Activated T-cell treated with anti-CD3 and anti-CD28 coated beads, Interleukin-2, amount 50 U/mL, for 24 hours (primary cell): Measurements from ENCODE around the gene LAIR2.

Experiments used
- DNase-seq: peaks from one replicate; pipeline ENCODE4 v3.0.0-alpha.2; 2020
- H3K27ac Mint-ChIP-seq: 2 replicates; pipeline ENCODE4 v1.8.0; 2020; ENCODE audit warnings: mild to moderate bottlenecking, mixed read lengths
- H3K27me3 Mint-ChIP-seq: 2 replicates; pipeline ENCODE4 v1.8.0; 2020; ENCODE audit warnings: mixed read lengths
- H3K36me3 Mint-ChIP-seq: 2 replicates; pipeline ENCODE4 v1.8.0; 2020; ENCODE audit warnings: low read depth, mixed read lengths
- H3K4me1 Mint-ChIP-seq: 2 replicates; pipeline ENCODE4 v1.8.0; 2020; ENCODE audit warnings: low read depth, mixed read lengths
- H3K4me3 Mint-ChIP-seq: 2 replicates; pipeline ENCODE4 v1.8.0; 2020; ENCODE audit warnings: mild to moderate bottlenecking, moderate library complexity, mixed read lengths
- H3K9me3 Mint-ChIP-seq: 2 replicates; pipeline ENCODE4 v1.8.0; 2020; ENCODE audit warnings: mixed read lengths

Gene LAIR2

GRCh38 chr19:54526972-54527371 is 24.3 kb downstream of the LAIR2 start:
- no peaks in the 10 kb centered on the region for H3K36me3 Mint-ChIP-seq
- no peak overlapping the region for H3K27ac Mint-ChIP-seq
- peaks cover 43% of the 10 kb centered on the region for H3K27me3 Mint-ChIP-seq
- peaks cover 5% of the 10 kb centered on the region for H3K9me3 Mint-ChIP-seq
- peaks cover 39% of the 10 kb centered on the region for H3K4me1 Mint-ChIP-seq
- no peak for DNase-seq
- no peak overlapping the region for H3K4me3 Mint-ChIP-seq

DNA sequence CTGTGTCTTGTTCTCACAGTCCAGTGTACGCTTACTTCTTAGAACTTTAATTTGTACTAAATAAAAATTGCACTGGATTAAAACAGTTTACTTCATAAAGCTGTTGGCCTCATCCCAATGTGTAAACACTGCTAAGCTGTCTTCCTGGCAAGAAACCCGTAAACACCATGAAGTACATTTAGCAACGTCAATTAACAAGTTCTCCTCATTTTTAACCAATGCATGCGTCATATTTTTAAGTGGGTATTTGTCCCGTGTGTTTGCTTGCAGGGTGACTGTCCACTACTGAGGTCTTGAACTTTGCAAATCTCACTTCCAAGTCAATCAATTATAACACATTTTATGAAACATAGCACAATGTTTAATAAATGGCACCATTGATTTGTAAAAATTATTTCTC is 28.2 kb downstream of the LAIR2 start:
- Mint-ChIP-seq H3K4me1 (peaks cover 27% of the 10 kb centered on the region), H3K27me3 (peaks cover 65% of the 10 kb centered on the region), H3K4me3 (no peak overlapping the region), H3K27ac (no peak overlapping the region), H3K9me3 (peaks cover 5% of the 10 kb centered on the region), H3K36me3 (no peaks in the 10 kb centered on the region)
- DNase-seq = no peak

GRCh38 chr19:54532528-54532927 is 29.9 kb downstream of the LAIR2 start:
- Mint-ChIP-seq H3K36me3 (no peaks in the 10 kb centered on the region), H3K27ac (no peak overlapping the region), H3K4me1 (peaks cover 27% of the 10 kb centered on the region), H3K4me3 (peak overlapping the region; percentile 20), H3K27me3 (peaks cover 68% of the 10 kb centered on the region), H3K9me3 (no peaks in the 10 kb centered on the region)
- DNase-seq = no peak

DNA sequence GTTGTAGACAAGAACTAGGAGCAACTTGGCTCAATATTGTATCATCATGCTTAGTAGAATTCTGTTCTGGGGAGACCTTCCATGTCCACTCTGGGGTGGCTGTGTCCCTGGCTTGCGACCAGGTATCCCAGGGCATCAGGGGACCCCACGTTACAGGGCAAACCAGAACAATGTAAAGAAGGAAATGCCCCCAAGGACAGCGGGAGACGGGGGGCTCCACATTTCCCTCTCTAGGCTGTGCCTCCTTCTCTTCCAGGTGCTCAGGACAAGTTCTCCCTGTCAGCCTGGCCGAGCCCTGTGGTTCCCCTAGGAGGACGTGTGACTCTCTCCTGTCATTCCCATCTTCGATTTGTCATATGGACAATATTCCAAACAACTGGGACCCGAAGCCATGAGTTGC is 30.8 kb downstream of the LAIR2 start:
- DNase-seq = no peak
- H3K4me3 Mint-ChIP-seq = no peak overlapping the region
- peaks cover 73% of the 10 kb centered on the region for H3K27me3 Mint-ChIP-seq
- H3K4me1 Mint-ChIP-seq = peaks cover 21% of the 10 kb centered on the region
- H3K27ac Mint-ChIP-seq = no peak overlapping the region
- no peaks in the 10 kb centered on the region for H3K36me3 Mint-ChIP-seq
- no peaks in the 10 kb centered on the region for H3K9me3 Mint-ChIP-seq

DNA sequence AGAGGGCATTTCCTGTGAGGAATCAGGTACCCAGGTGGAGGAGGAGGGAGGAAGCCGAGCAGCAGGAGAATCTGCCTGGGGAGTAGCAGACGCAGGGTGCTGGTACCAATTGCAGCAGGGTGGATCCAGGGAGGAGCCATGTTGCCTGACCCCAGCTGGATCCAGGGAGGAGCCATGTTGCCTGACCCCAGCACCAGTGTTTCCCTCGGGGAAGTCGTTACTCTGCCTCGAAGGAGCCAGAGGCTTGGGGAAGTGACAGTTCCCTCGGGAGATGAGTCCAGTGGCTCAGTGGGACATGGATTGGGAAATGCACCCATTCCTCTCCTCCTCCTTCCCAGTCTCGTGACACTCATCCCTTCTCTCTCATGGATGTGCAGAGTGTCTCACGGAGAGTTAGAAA is 31.5 kb downstream of the LAIR2 start:
- no peak overlapping the region for H3K27ac Mint-ChIP-seq
- no peaks in the 10 kb centered on the region for H3K36me3 Mint-ChIP-seq
- H3K9me3 Mint-ChIP-seq = no peaks in the 10 kb centered on the region
- DNase-seq = no peak
- peaks cover 17% of the 10 kb centered on the region for H3K4me1 Mint-ChIP-seq
- H3K27me3 Mint-ChIP-seq = peaks cover 67% of the 10 kb centered on the region
- H3K4me3 Mint-ChIP-seq = no peak overlapping the region

DNA sequence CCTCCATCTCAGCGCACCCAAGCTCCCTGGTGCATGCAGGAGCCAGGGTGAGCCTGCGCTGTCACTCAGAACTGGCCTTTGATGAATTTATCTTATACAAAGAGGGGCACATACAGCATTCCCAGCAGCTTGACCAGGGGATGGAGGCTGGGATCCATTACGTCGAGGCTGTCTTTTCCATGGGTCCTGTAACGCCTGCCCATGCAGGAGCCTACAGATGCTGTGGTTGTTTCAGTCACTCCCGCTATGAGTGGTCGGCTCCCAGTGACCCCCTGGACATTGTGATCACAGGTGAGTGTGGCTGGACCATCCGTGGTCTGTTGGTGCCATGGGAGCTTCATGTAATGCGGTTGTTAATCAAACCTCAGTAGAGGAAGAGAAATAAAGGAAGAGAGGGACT is 33.0 kb downstream of the LAIR2 start:
- Mint-ChIP-seq H3K27me3 (peaks cover 61% of the 10 kb centered on the region), H3K9me3 (no peaks in the 10 kb centered on the region), H3K4me1 (peaks cover 14% of the 10 kb centered on the region), H3K36me3 (no peaks in the 10 kb centered on the region), H3K27ac (no peak overlapping the region), H3K4me3 (no peak overlapping the region)
- DNase-seq = no peak

GRCh38 chr19:54536956-54537355 is 34.3 kb downstream of the LAIR2 start:
- Mint-ChIP-seq H3K36me3 (no peaks in the 10 kb centered on the region), H3K27me3 (peaks cover 54% of the 10 kb centered on the region), H3K4me3 (no peak overlapping the region), H3K9me3 (no peaks in the 10 kb centered on the region), H3K27ac (no peak overlapping the region), H3K4me1 (peaks cover 13% of the 10 kb centered on the region)
- no peak for DNase-seq

DNA sequence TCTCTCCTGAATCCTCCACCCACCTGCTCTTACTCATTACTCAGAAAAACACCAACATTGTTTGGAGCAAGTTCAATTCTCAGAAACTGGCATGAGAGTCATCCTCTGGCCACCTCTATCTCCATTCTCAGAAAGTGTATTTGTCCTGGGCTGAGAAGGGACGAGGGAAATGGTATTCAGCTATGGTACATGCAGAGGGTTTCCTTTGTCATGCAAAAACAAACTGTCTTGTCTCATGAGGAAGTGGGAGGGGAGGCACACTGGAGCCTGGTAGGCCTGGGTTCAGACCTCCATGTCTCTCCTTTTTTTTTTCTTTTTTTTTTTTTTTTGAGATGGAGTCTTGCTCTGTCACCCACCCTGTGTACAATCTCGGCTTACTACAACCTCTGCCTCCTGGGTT is 39.1 kb downstream of the LAIR2 start:
- Mint-ChIP-seq H3K9me3 (no peaks in the 10 kb centered on the region), H3K27ac (no peak overlapping the region), H3K36me3 (no peaks in the 10 kb centered on the region), H3K27me3 (peaks cover 30% of the 10 kb centered on the region), H3K4me1 (peaks cover 2% of the 10 kb centered on the region), H3K4me3 (no peak overlapping the region)
- DNase-seq = no peak

DNA sequence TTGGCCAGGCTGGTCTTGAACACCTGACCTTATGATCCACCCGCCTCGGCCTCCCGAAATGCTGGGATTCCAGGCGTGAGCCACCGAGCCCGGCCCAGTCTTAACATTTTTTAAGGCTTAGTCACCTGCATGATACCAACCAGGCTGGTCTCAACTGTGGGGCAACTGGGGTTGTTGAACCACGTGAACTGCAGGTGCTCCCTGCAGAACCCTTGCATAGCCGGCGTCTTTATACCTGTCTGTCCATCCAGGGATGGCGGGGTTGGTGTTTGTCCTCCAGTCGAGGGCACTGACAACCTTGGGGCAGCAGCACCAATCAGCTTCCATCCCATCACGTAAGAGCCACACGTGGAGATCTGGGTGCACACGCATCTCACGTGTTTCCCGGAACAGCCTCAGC is 46.2 kb downstream of the LAIR2 start:
- Mint-ChIP-seq H3K27ac (no peak overlapping the region), H3K27me3 (peaks cover 36% of the 10 kb centered on the region)

GRCh38 chr19:54549224-54549623 is 46.6 kb downstream of the LAIR2 start:
- DNase-seq = no peak
- H3K27ac Mint-ChIP-seq = no peak overlapping the region
- no peaks in the 10 kb centered on the region for H3K36me3 Mint-ChIP-seq
- peaks cover 38% of the 10 kb centered on the region for H3K27me3 Mint-ChIP-seq
- H3K9me3 Mint-ChIP-seq = peaks cover 4% of the 10 kb centered on the region
- no peak overlapping the region for H3K4me3 Mint-ChIP-seq
- peaks cover 9% of the 10 kb centered on the region for H3K4me1 Mint-ChIP-seq

More for the DNA sequence above, 46.2 kb downstream of the LAIR2 start:
- no peak for DNase-seq
- Mint-ChIP-seq H3K36me3 (no peaks in the 10 kb centered on the region), H3K9me3 (peaks cover 4% of the 10 kb centered on the region), H3K4me1 (peaks cover 9% of the 10 kb centered on the region), H3K4me3 (no peak overlapping the region)

DNA sequence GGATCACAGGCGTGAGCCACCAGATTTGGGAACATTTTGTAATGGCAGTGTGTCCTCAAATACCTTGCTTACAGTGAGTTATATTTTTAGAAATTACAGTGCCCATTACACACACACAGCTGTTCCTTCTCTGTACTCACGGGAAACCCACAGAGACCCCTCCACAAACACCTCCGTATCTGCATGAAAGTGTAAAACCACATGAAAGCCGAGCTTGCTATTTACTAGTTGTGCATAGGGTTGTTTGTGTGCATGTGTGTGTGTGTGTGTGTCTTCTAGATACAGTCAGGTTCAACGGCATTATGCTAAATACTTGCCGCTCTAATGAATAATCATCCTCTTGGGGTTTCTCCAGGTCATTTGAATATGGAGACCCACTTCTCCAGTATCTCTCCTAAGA is 48.7 kb downstream of the LAIR2 start:
- Mint-ChIP-seq H3K4me3 (no peak overlapping the region), H3K9me3 (peaks cover 4% of the 10 kb centered on the region), H3K36me3 (no peaks in the 10 kb centered on the region), H3K27ac (no peak overlapping the region), H3K4me1 (peaks cover 9% of the 10 kb centered on the region), H3K27me3 (peaks cover 43% of the 10 kb centered on the region)
- no peak for DNase-seq

- peaks cover 43% of the 10 kb centered on the region for H3K27me3 Mint-ChIP-seq
- H3K36me3 Mint-ChIP-seq = no peaks in the 10 kb centered on the region
- H3K27ac Mint-ChIP-seq = no peak overlapping the region
- no peak for DNase-seq
- H3K9me3 Mint-ChIP-seq = peaks cover 4% of the 10 kb centered on the region
- H3K4me1 Mint-ChIP-seq = peaks cover 9% of the 10 kb centered on the region
- no peak overlapping the region for H3K4me3 Mint-ChIP-seq
Measured at GRCh38 chr19:54551950-54552912, 49.6 kb downstream of the LAIR2 start.

- peaks cover 43% of the 10 kb centered on the region for H3K27me3 Mint-ChIP-seq
- peaks cover 4% of the 10 kb centered on the region for H3K9me3 Mint-ChIP-seq
- H3K36me3 Mint-ChIP-seq = no peaks in the 10 kb centered on the region
- no peak overlapping the region for H3K4me3 Mint-ChIP-seq
- H3K27ac Mint-ChIP-seq = no peak overlapping the region
- peaks cover 9% of the 10 kb centered on the region for H3K4me1 Mint-ChIP-seq
- DNase-seq = no peak
Measured at GRCh38 chr19:54552913-54553310, 50.3 kb downstream of the LAIR2 start.

GRCh38 chr19:54554006-54554405 is 51.4 kb downstream of the LAIR2 start:
- no peak overlapping the region for H3K27ac Mint-ChIP-seq
- peaks cover 9% of the 10 kb centered on the region for H3K4me1 Mint-ChIP-seq
- no peak overlapping the region for H3K4me3 Mint-ChIP-seq
- no peaks in the 10 kb centered on the region for H3K36me3 Mint-ChIP-seq
- peaks cover 4% of the 10 kb centered on the region for H3K9me3 Mint-ChIP-seq
- DNase-seq = no peak
- H3K27me3 Mint-ChIP-seq = peaks cover 49% of the 10 kb centered on the region

DNA sequence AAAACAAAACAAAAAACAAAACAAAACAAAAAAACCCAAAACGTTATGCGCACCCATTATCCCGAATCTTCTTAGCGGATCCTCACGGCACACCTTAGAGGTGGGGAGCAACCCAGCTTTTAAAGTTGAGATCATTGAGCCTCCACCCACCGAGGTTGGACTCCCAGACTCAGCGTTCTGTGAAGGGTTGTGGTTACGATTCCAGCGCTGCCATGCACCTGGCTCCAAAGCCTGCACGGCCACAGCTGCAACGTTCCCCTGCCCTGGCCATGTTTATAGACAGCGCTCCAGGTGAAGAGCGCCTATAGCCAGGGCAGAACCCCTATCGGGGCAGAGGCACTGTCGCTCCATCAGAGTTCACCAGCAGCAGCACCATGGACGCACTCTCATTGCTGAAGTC is 52.3 kb downstream of the LAIR2 start:
- Mint-ChIP-seq H3K27ac (no peak overlapping the region), H3K27me3 (peaks cover 42% of the 10 kb centered on the region), H3K4me1 (peaks cover 9% of the 10 kb centered on the region), H3K9me3 (peaks cover 4% of the 10 kb centered on the region), H3K4me3 (no peak overlapping the region), H3K36me3 (no peaks in the 10 kb centered on the region)
- no peak for DNase-seq
